Measurements from ENCODE around the gene AKAIN1.

The AKAIN1 gene

DNA sequence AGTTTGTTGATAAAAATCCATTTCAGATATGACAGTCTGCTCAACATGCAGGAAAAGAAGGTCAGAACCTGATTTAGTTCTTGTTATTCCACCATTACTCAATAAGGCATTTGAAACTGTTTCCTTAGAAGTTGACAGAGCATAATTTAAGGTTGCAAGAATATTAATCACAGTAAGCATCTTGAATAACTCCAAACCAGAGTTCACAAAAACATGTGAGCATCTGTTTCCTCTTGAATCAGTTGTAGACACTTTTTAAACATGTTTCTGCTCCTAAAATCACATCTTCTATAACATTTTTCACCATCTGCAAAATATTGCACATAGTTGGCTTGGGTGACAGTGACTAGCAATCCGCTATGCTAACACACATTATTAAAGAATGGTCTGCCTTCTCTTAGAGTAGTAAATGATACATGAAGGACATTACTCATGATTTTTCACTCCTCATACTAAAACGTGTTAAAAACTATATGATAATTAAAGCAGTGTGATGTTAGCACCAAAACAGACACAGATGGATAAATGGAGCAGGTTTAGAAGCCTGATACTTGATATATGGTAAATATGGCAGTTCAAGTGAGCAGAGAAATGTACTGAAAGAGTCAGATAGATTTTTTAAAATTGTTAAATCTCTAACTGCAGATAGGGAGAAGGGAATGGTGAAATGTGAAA lies 30.3 kb downstream of the AKAIN1 start:
- DNase-seq (ENCODE audit: low spot score) = no peak
- in situ Hi-C loops (cut with MboI; ENCODE audit: low pct_unique_long_range_greater_than_20kb, low sequenced_read_pairs, unreplicated experiment) = no loop called here
- TF ChIP-seq, protein P1, sequence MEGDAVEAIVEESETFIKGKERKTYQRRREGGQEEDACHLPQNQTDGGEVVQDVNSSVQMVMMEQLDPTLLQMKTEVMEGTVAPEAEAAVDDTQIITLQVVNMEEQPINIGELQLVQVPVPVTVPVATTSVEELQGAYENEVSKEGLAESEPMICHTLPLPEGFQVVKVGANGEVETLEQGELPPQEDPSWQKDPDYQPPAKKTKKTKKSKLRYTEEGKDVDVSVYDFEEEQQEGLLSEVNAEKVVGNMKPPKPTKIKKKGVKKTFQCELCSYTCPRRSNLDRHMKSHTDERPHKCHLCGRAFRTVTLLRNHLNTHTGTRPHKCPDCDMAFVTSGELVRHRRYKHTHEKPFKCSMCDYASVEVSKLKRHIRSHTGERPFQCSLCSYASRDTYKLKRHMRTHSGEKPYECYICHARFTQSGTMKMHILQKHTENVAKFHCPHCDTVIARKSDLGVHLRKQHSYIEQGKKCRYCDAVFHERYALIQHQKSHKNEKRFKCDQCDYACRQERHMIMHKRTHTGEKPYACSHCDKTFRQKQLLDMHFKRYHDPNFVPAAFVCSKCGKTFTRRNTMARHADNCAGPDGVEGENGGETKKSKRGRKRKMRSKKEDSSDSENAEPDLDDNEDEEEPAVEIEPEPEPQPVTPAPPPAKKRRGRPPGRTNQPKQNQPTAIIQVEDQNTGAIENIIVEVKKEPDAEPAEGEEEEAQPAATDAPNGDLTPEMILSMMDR (IDR thresholded peaks at IDR 0.05; ENCODE audit: extremely low read depth, insufficient read depth, missing control alignments) = no peak

- DNase-seq (ENCODE audit: low spot score) = no peak
- TF ChIP-seq, protein P1 (IDR thresholded peaks at IDR 0.05; ENCODE audit: extremely low read depth, insufficient read depth, missing control alignments) = no peak
- in situ Hi-C loops (cut with MboI; ENCODE audit: low pct_unique_long_range_greater_than_20kb, low sequenced_read_pairs, unreplicated experiment) = no loop called here
These were observed 32.2 kb downstream of the AKAIN1 start for GRCh38 chr18:5164903-5165302.

- TF ChIP-seq, protein P1 (IDR thresholded peaks at IDR 0.05; ENCODE audit: extremely low read depth, insufficient read depth, missing control alignments) = no peak
- DNase-seq (ENCODE audit: low spot score) = no peak
- in situ Hi-C loops (cut with MboI; ENCODE audit: low pct_unique_long_range_greater_than_20kb, low sequenced_read_pairs, unreplicated experiment) = no loop called here
These were observed 34.9 kb downstream of the AKAIN1 start for GRCh38 chr18:5162111-5162510.

DNA sequence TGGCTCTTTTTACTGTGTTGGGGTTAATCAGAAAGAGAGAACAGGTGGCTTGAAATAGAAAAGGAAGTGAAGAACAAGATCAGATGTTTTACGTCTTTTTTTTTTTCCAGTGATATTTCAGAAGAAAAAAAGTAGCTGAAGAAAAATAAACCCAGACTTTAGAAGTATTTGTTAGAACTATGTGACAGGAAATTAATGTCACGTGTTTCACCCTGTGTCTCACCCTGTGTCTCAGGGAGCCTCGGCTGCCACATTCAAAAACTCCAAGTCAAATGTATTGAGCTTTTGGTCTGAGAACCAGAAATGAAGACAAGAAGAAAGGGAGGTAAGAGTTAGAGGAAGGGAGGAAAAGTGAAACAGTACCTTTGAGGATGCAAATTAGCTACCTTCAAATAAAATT lies 38.0 kb downstream of the AKAIN1 start:
- in situ Hi-C loops (cut with MboI; ENCODE audit: low pct_unique_long_range_greater_than_20kb, low sequenced_read_pairs, unreplicated experiment) = no loop called here
- TF ChIP-seq, protein P1 (IDR thresholded peaks at IDR 0.05; ENCODE audit: extremely low read depth, insufficient read depth, missing control alignments) = no peak
- no peak for DNase-seq (ENCODE audit: low spot score)

DNA sequence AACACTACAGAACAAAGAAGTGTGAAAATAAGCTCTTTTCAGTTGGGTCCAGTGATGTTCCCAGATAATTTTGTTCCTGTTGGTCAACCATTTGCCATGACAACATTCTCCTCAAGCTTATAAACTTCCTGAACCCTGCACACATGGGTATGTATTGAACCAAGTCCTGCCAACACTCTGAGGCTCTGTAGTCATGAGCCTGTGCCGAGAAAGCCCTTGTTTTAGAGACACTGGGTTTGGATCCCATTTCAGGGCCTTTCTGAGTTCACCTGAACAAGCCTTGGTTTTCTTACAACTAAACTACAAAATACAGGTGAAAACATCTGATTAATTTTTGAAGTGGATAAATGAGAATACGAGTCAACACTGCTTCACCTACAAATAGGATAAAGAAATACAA lies 38.5 kb downstream of the AKAIN1 start:
- DNase-seq (ENCODE audit: low spot score) = no peak
- in situ Hi-C loops (cut with MboI; ENCODE audit: low pct_unique_long_range_greater_than_20kb, low sequenced_read_pairs, unreplicated experiment) = no loop called here
- TF ChIP-seq, protein P1 (IDR thresholded peaks at IDR 0.05; ENCODE audit: extremely low read depth, insufficient read depth, missing control alignments) = no peak

DNA sequence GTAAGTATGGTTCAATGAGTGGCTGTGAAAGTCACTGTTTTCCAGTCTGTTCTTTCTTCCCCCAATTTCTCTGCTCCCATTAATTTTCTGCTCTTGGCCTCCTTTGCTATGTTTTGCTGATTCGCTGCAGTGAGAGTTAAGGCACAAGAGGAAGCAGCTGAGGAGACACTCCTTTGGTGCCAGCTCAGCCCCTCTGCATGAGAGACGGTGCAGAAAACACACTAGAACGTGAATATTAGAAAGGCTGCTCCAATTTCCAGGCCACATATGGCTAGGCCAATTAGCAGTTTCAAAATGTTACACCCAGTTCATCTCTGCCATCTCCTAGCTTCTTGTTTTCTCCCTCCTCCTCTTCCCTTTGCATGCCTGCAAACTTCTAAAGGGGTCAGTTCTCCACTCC lies 38.9 kb downstream of the AKAIN1 start:
- in situ Hi-C loops (cut with MboI; ENCODE audit: low pct_unique_long_range_greater_than_20kb, low sequenced_read_pairs, unreplicated experiment) = no loop called here
- TF ChIP-seq, protein P1 (IDR thresholded peaks at IDR 0.05; ENCODE audit: extremely low read depth, insufficient read depth, missing control alignments) = no peak
- DNase-seq (ENCODE audit: low spot score) = no peak
